Epithelial cell of esophagus (primary cell): ENCODE data around the gene AGBL3.
A peak's percentile ranks its signal among the peaks of the same experiment; 100 is the strongest.

Source experiments
- DNase-seq: peaks from one replicate; pipeline ENCODE4 v3.0.0; 2010; ENCODE audit warnings: low read depth
- H3K4me3 ChIP-seq: 2 replicates; pipeline ENCODE4 v1.5.1; 2011; ENCODE audit warnings: mild to moderate bottlenecking, low read length, control low read depth
- CTCF ChIP-seq: IDR thresholded peaks from 2 replicates; pipeline ENCODE4 v1.5.1; 2011; ENCODE audit warnings: low read depth, mild to moderate bottlenecking, low read length, control low read depth, inconsistent platforms; ENCODE audit not compliant: insufficient read depth; ENCODE audit errors: missing control alignments

The AGBL3 gene

GRCh38 chr7:135178364-135178763, 192.1 kb downstream of the AGBL3 start:
- no peak overlapping the region for H3K4me3 ChIP-seq
- TF ChIP-seq CTCF, result no peak
- no peak for DNase-seq

- no peak for TF ChIP-seq CTCF
- DNase-seq, result no peak
- H3K4me3 ChIP-seq, result no peak overlapping the region
Measured at GRCh38 chr7:135179321-135179925, 193.1 kb downstream of the AGBL3 start.

GRCh38 chr7:135180122-135180521, 193.8 kb downstream of the AGBL3 start:
- DNase-seq, result peak; percentile 24
- H3K4me3 ChIP-seq, result no peak overlapping the region
- no peak for TF ChIP-seq CTCF

- TF ChIP-seq CTCF, result no peak
- no peak for DNase-seq
Measured at GRCh38 chr7:135181261-135181928, 195.1 kb downstream of the AGBL3 start.

GRCh38 chr7:135181929-135182678, 195.8 kb downstream of the AGBL3 start:
- TF ChIP-seq CTCF, result no peak
- no peak for DNase-seq
- H3K4me3 ChIP-seq, result no peak overlapping the region

More at GRCh38 chr7:135181261-135181928, 195.1 kb downstream of the AGBL3 start:
- H3K4me3 ChIP-seq, result no peak overlapping the region

- no peak for DNase-seq
- H3K4me3 ChIP-seq, result no peak overlapping the region
Measured at GRCh38 chr7:135183478-135183877, 197.2 kb downstream of the AGBL3 start.

More at GRCh38 chr7:135183478-135183877, 197.2 kb downstream of the AGBL3 start:
- TF ChIP-seq CTCF, result no peak
